Small intestine (tissue), 7 donors: ENCODE measurements around the gene SLC22A17. TPM values are rescaled to one million over a fixed set of nuclear protein-coding genes. Genes with fewer than 3 reads are reported as not detected.

Experiments used
- DNase-seq, 2 donors: peaks; one replicate each; pipeline versions ENCODE4 v3.0.0 to v3.0.0-alpha.2; 2013
- FAIRE-seq: peaks from 2 replicates; lab custom pipeline; 2012; peaks lifted over from hg19 to GRCh38; lab: Jason Lieb, UNC
- H3K27ac ChIP-seq, 3 donors: one replicate each; pipeline ENCODE4 v1.5.1; 2013; ENCODE audit warnings: low read length in 2 of 3, mild to moderate bottlenecking in 2 of 3, control low read depth in 1 of 3, inconsistent platforms in 1 of 3, low read depth in 1 of 3, moderate library complexity in 1 of 3
- H3K27me3 ChIP-seq, 3 donors: one replicate each; pipeline ENCODE4 v1.6.1; 2013; ENCODE audit warnings: low read length in 3 of 3, inconsistent platforms in 1 of 3; ENCODE audit not compliant: control insufficient read depth in 3 of 3, insufficient read depth in 3 of 3
- H3K36me3 ChIP-seq, 3 donors: one replicate each; pipeline ENCODE4 v1.6.1; 2013; ENCODE audit warnings: low read length in 3 of 3, inconsistent platforms in 1 of 3, low read depth in 1 of 3, mild to moderate bottlenecking in 1 of 3, moderate library complexity in 1 of 3; ENCODE audit not compliant: control insufficient read depth in 3 of 3, insufficient read depth in 2 of 3
- H3K4me1 ChIP-seq, 3 donors: one replicate each; pipeline ENCODE4 v1.6.1; 2013; ENCODE audit warnings: low read length in 2 of 3, inconsistent platforms in 1 of 3, low read depth in 1 of 3, mild to moderate bottlenecking in 1 of 3, moderate library complexity in 1 of 3; ENCODE audit not compliant: control insufficient read depth in 3 of 3, insufficient read depth in 2 of 3
- H3K4me3 ChIP-seq, 3 donors: one replicate each; pipeline ENCODE4 v1.5.1; 2013; ENCODE audit warnings: low read length in 3 of 3, control low read depth in 1 of 3, inconsistent platforms in 1 of 3, low read depth in 1 of 3, mild to moderate bottlenecking in 1 of 3, moderate library complexity in 1 of 3
- H3K9me3 ChIP-seq, 2 donors: one replicate each; pipeline ENCODE4 v1.6.1; 2013; ENCODE audit warnings: low read depth in 1 of 2, low read length in 1 of 2; ENCODE audit not compliant: control insufficient read depth in 2 of 2, insufficient read depth in 1 of 2
- WGBS, 3 donors: extraction: QIAGEN DNeasy Blood & Tissue Kit; methylation state at CpG; one replicate each; pipeline ENCODE4 v1.1.7; 2013; 5-methylcytosine and 5-hydroxymethylcytosine counted together
- polyA plus RNA-seq, 4 donors: library from polyadenylated mRNA; stranded (reverse) in 3 of 4; unstranded in 1 of 4; fragments of 200-250 nt in 3 of 4; fragments of 120-200 nt in 1 of 4; gene quantifications; one replicate each; pipeline versions ENCODE4 v1.2.1 to v1.2.3, GENCODE V29; 2013
- donor health status: healthy with polysubstance abuse.
- donor health status: control.
- donor health status: control.
- donor health status: Bipolar disorder and iron deficiency.
- donor health status: healthy.

SLC22A17 gene
- polyA plus RNA-seq, 4 donors, result 0.67 to 36.3 (median 7.4) TPM

DNA sequence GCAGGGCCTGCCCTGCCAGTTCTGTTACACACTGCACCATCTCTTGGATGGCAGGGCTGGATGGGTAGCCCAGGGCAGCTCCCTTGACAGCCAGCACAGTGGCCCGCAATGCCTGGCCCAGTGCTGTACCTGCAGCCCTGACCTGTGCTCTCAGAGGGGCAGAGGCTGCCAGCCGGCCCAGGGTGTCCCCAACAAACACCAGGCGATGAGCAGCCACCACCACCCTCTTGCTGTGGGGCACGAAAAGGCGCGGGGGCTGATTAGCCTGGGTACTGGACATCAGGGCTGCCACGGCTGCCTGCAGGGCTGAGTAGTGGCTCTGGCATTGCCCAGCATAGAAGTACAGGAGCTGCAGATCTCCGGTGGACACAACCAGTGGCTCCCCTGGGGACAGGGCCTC, 4.6 kb upstream of the SLC22A17 start:
- no peak overlapping the region for H3K4me3 ChIP-seq
- no peak overlapping the region for H3K27ac ChIP-seq
- H3K4me1 ChIP-seq, result peaks cover 0 to 5% (median 0%) of the 10 kb centered on the region in 3 donors
- H3K9me3 ChIP-seq, result no peaks in the 10 kb centered on the region
- DNase-seq (no peak), FAIRE-seq (no peak)
- peaks cover 0 to 10% (median 4%) of the 10 kb centered on the region in 3 donors for H3K27me3 ChIP-seq
- H3K36me3 ChIP-seq, result peaks cover 0 to 30% (median 0%) of the 10 kb centered on the region in 3 donors
- 84 to 91% (median 87%) methylated on average over 8 of the region's 8 CpGs for WGBS, 3 donors

GRCh38 chr14:23356662-23357061, 4.0 kb upstream of the SLC22A17 start:
- FAIRE-seq, result no peak

GRCh38 chr14:23355871-23356435, 3.3 kb upstream of the SLC22A17 start:
- 85 to 95% (median 90%) methylated on average over 6 of the region's 6 CpGs for WGBS, 3 donors
- H3K4me3 ChIP-seq, result no peak overlapping the region
- no peak overlapping the region for H3K27ac ChIP-seq
- H3K4me1 ChIP-seq, result peaks cover 0 to 9% (median 0%) of the 10 kb centered on the region in 3 donors
- H3K9me3 ChIP-seq, result no peaks in the 10 kb centered on the region
- H3K27me3 ChIP-seq, result peaks cover 0 to 21% (median 7%) of the 10 kb centered on the region in 3 donors
- no peak for DNase-seq
- FAIRE-seq, result no peak
- H3K36me3 ChIP-seq, result peaks cover 0 to 30% (median 0%) of the 10 kb centered on the region in 3 donors

More at GRCh38 chr14:23356662-23357061, 4.0 kb upstream of the SLC22A17 start:
- Histone ChIP-seq H3K4me3 (no peak overlapping the region), H3K9me3 (no peaks in the 10 kb centered on the region), H3K36me3 (peaks cover 0 to 30% (median 0%) of the 10 kb centered on the region in 3 donors), H3K27me3 (peaks cover 0 to 14% (median 7%) of the 10 kb centered on the region in 3 donors), H3K4me1 (peaks cover 0 to 5% (median 0%) of the 10 kb centered on the region in 3 donors), H3K27ac (no peak overlapping the region)
- WGBS, 3 donors, result 92 to 100% (median 95%) methylated on average over 4 of the region's 4 CpGs
- DNase-seq, result no peak

- 78 to 87% (median 85%) methylated on average over 6 of the region's 6 CpGs for WGBS, 3 donors
- no peak for FAIRE-seq
- no peak overlapping the region for H3K4me3 ChIP-seq
Measured at GRCh38 chr14:23354990-23355389, 2.3 kb upstream of the SLC22A17 start.

GRCh38 chr14:23353433-23353780, 720 bp upstream of the SLC22A17 start:
- Histone ChIP-seq H3K4me1 (peaks cover 0 to 9% (median 0%) of the 10 kb centered on the region in 3 donors), H3K36me3 (peaks cover 0 to 16% (median 0%) of the 10 kb centered on the region in 3 donors), H3K27ac (no peak overlapping the region), H3K4me3 (no peak overlapping the region), H3K9me3 (no peaks in the 10 kb centered on the region), H3K27me3 (peaks cover 0 to 24% (median 7%) of the 10 kb centered on the region in 3 donors)
- DNase-seq, result no peak
- FAIRE-seq, result no peak
- WGBS, 3 donors, result 68 to 71% (median 70%) methylated on average over 5 of the region's 5 CpGs

More at GRCh38 chr14:23354990-23355389, 2.3 kb upstream of the SLC22A17 start:
- no peaks in the 10 kb centered on the region for H3K9me3 ChIP-seq
- H3K27me3 ChIP-seq, result peaks cover 0 to 24% (median 7%) of the 10 kb centered on the region in 3 donors
- H3K36me3 ChIP-seq, result peaks cover 0 to 24% (median 0%) of the 10 kb centered on the region in 3 donors
- H3K27ac ChIP-seq, result no peak overlapping the region
- peaks cover 0 to 9% (median 0%) of the 10 kb centered on the region in 3 donors for H3K4me1 ChIP-seq
- no peak for DNase-seq

- DNase-seq (peak in 1 of 2 donors; percentile 51), FAIRE-seq (no peak)
- H3K36me3 ChIP-seq, result peaks cover 0 to 22% (median 0%) of the 10 kb centered on the region in 3 donors
- peaks cover 0 to 24% (median 4%) of the 10 kb centered on the region in 3 donors for H3K27me3 ChIP-seq
- 11 to 14% (median 12%) methylated on average over 40 to 61 of the region's 61 CpGs for WGBS, 3 donors
- H3K4me3 ChIP-seq, result peak overlapping the region; percentile 24 to 61 (median 43)
- peaks cover 0 to 9% (median 0%) of the 10 kb centered on the region in 3 donors for H3K4me1 ChIP-seq
- no peaks in the 10 kb centered on the region for H3K9me3 ChIP-seq
- peak overlapping the region in 1 of 3 donors; percentile 53 for H3K27ac ChIP-seq
Measured at GRCh38 chr14:23351681-23352505, 794 bp downstream of the SLC22A17 start.

- FAIRE-seq (no peak), DNase-seq (no peak)
- Histone ChIP-seq H3K27me3 (peaks cover 0 to 22% (median 4%) of the 10 kb centered on the region in 3 donors), H3K27ac (no peak overlapping the region), H3K4me3 (no peak overlapping the region), H3K36me3 (peaks cover 0 to 21% (median 0%) of the 10 kb centered on the region in 3 donors), H3K4me1 (peaks cover 0 to 9% (median 0%) of the 10 kb centered on the region in 3 donors), H3K9me3 (no peaks in the 10 kb centered on the region)
- 93 to 96% (median 94%) methylated on average over 8 of the region's 8 CpGs for WGBS, 3 donors
Measured at GRCh38 chr14:23349156-23349845, 3.4 kb downstream of the SLC22A17 start.

DNA sequence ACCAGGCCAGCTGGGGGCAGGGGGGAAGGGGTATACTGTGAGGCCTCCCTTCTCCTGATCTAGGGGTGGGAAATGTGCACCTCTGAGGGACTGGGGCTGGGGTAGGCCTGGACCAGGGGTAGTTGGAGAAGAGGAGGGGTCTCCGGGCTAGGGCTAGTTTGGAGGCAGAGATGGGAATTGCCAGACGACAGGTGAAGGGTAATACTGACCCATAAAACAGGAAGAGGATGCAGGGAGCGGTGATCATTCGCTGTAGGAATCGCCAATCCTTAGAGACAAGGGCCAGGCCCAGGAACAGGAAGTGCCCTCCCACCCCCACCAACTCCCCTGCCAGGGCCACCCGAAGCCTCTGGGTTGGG, 4.4 kb downstream of the SLC22A17 start:
- Histone ChIP-seq H3K27ac (no peak overlapping the region), H3K4me3 (no peak overlapping the region), H3K27me3 (peaks cover 0 to 15% (median 4%) of the 10 kb centered on the region in 3 donors), H3K9me3 (no peaks in the 10 kb centered on the region), H3K4me1 (peaks cover 0 to 8% (median 0%) of the 10 kb centered on the region in 3 donors), H3K36me3 (peaks cover 0 to 21% (median 0%) of the 10 kb centered on the region in 3 donors)
- DNase-seq, result no peak
- 90 to 96% (median 94%) methylated on average over 6 of the region's 6 CpGs for WGBS, 3 donors
- FAIRE-seq, result no peak
